Heart left ventricle (tissue), 16 donors: ENCODE results near the gene GJB5. TPM values are rescaled to one million over a fixed set of nuclear protein-coding genes. Genes with fewer than 3 reads are reported as not detected.
A peak's percentile ranks its signal among the peaks of the same experiment; 100 is the strongest.

Source experiments
- ATAC-seq, 4 donors: fragments of 200-7000 bp; cut with Tn5 transposase; one replicate each; pipeline ENCODE4 v1.9.1; 2020 to 2022; ENCODE audit warnings: moderate library complexity in 4 of 4, mild to moderate bottlenecking in 3 of 4, moderate number of reproducible peaks in 1 of 4
- DNase-seq, 5 donors: peaks; one replicate each; pipeline ENCODE4 v3.0.0-alpha.2; 2020
- H3K27ac ChIP-seq, 12 donors: fragments of 200-600 bp; sonication (generic) in 4 of 12; one replicate each; pipeline versions ENCODE4 v1.5.0 to v1.8.0; 2016 to 2022; ENCODE audit warnings: mild to moderate bottlenecking in 2 of 12
- H3K27me3 ChIP-seq, 9 donors: fragments of 200-600 bp; sonication (generic) in 2 of 9; one replicate each; pipeline versions ENCODE4 v1.5.1 to v1.8.0; 2016 to 2022; ENCODE audit warnings: mild to moderate bottlenecking in 3 of 9
- H3K36me3 ChIP-seq, 9 donors: fragments of 200-600 bp; sonication (generic) in 2 of 9; one replicate each; pipeline versions ENCODE4 v1.5.0 to v1.8.0; 2018 to 2022; ENCODE audit warnings: mild to moderate bottlenecking in 2 of 9
- H3K4me1 ChIP-seq, 12 donors: fragments of 200-600 bp; sonication (generic) in 4 of 12; one replicate each; pipeline versions ENCODE4 v1.5.0 to v1.8.0; 2016 to 2022; ENCODE audit warnings: mild to moderate bottlenecking in 3 of 12
- H3K4me3 ChIP-seq, 12 donors: fragments of 200-600 bp; sonication (generic) in 4 of 12; one replicate each; pipeline versions ENCODE4 v1.5.0 to v1.8.0; 2017 to 2022; ENCODE audit warnings: mild to moderate bottlenecking in 9 of 12, moderate library complexity in 4 of 12
- H3K9me3 ChIP-seq, 12 donors: fragments of 200-600 bp; sonication (generic) in 4 of 12; one replicate each; pipeline versions ENCODE4 v1.5.0 to v1.8.0; 2016 to 2022; ENCODE audit warnings: mild to moderate bottlenecking in 1 of 12
- POLR2A ChIP-seq, 2 donors: fragments of 450-650 bp; IDR thresholded peaks; one replicate each; pipeline ENCODE4 v1.6.1; 2017; ENCODE audit warnings: antibody characterized with exemption in 2 of 2, mild to moderate bottlenecking in 2 of 2, moderate library complexity in 2 of 2
- WGBS, 4 donors: extraction: QIAGEN DNeasy Blood & Tissue Kit in 2 of 4; methylation state at CpG; one replicate each; pipeline versions ENCODE4 v1.1.5 to v1.1.7; 2013 to 2018; 5-methylcytosine and 5-hydroxymethylcytosine counted together
- intact Hi-C, 10 donors: fragments of 100-400 bp; cut with DNase I; formaldehyde crosslinking; loops; one replicate each; pipeline versions ENCODE4 v1.11.1 to v1.14.2; 2022
- polyA plus RNA-seq, 2 donors: library from polyadenylated mRNA; stranded (reverse); fragments of 200-250 nt; gene quantifications; one replicate each; pipeline ENCODE4 v1.2.3, GENCODE V29; 2013
- total RNA-seq, 9 donors: library from RNA; depleted of rRNA in 2 of 9; stranded (reverse); fragments of >200 nt in 2 of 9; fragmentation: NEBNext Ultra II Directional in 3 of 9; extraction: Animal tissue kit (Norgen Biotek cat#: 25700) in 3 of 9; gene quantifications; one replicate each; pipeline versions ENCODE4 v1.1.0 to v1.2.4, GENCODE V29; 2016 to 2023
- TF ChIP-seq, protein P1 (sequence below), 12 donors: fragments of 200-600 bp; sonication (generic) in 4 of 12; IDR thresholded peaks; one replicate each; pipeline versions ENCODE4 v1.5.0 to v1.8.0; 2018 to 2022; ENCODE audit warnings: antibody characterized with exemption in 12 of 12, mild to moderate bottlenecking in 5 of 12
- donor health status: ischemic (EF 13 %, LVEDD 7.1; RV severe dilation, severe dysfunction).
- donor health status: healthy with polysubstance abuse.
- donor health status: DM: no; HTN: yes; CAD: no.
- donor health status: DM: no; HTN: no; CAD: no.
- donor health status: ischemic (EF 25% LVEDD 6.9; RV normal size, moderate dysfunction).
- donor health status: ischemic (EF 25% LVEDD 5.7; RV mildly dilated, moderate dysfunction).
- donor health status: healthy.
- donor health status: DM: yes; HTN: yes; CAD: no.
- donor health status: ischemic (EF 35%, LVEDD 5.7; RV mildly dilated, moderate dysfunction).
- donor health status: nonischemic (EF 11% LVEDD 7.7; RV severe dilation, severe dysfunction).
- donor health status: DM: yes; HTN: yes; CAD: no.
- donor health status: PGD.
- donor health status: ischemic (EF 29% LVEDD 5.4; RV normal size, mild dysfunction).
- donor health status: nonischemic (EF 23%, LVEDD 6.1; RV moderate dilation, normal function).

The GJB5 gene
- total and polyA plus RNA-seq, 11 donors: not detected

DNA sequence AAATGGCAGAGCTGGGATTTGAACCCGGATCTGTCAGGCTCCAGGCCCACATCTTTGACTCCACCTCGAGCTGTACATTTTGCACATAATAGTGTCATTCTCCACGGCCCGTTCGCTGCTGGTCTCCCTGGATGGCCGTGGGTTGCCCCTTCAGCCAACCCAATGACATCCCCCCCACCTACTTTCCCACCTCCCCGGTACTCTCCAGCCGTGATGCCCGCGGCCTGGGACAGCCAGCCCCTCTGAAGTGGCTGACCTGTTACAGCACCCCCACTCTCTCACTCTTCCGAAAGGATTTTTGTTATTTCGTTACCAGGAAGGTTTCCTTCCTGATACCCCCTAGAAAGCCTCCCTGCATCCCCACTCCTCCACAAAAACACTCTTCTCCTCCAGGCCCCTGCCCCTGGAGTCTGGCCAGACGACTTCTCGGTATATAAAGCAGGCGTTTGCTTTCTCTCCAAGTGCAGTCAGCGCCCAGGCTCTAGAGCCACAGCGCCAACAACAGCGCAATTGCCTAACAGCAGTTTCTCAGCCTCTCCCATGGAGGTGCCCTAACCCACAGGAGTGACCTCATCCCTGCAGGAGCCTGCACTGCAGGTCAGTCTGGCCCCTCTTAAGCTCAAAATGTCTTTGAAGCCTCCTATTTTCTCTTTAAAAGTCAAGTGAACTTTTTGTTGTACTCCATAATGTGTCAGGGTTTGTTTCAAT, 14.5 kb upstream of the GJB5 start:
- 33 to 48% (median 41%) methylated on average over 18 of the region's 18 CpGs for WGBS, 4 donors
- ATAC-seq (no peak), DNase-seq (no peak)
- Histone ChIP-seq H3K4me1 (no peaks in the 10 kb centered on the region), H3K36me3 (no peaks in the 10 kb centered on the region), H3K9me3 (no peaks in the 10 kb centered on the region), H3K27ac (no peak overlapping the region), H3K27me3 (peaks cover 0 to 29% (median 0%) of the 10 kb centered on the region in 9 donors), H3K4me3 (no peak overlapping the region)
- intact Hi-C loops: loop anchor here in 9 of 10 donors (2.0 to 10.0 kb wide), 12 partner anchors 278 to 1108 kb away; no protein-coding TSS in a partner anchor
- TF ChIP-seq POLR2A (IDR thresholded peaks at IDR 0.05): no peak
- TF ChIP-seq, protein P1, sequence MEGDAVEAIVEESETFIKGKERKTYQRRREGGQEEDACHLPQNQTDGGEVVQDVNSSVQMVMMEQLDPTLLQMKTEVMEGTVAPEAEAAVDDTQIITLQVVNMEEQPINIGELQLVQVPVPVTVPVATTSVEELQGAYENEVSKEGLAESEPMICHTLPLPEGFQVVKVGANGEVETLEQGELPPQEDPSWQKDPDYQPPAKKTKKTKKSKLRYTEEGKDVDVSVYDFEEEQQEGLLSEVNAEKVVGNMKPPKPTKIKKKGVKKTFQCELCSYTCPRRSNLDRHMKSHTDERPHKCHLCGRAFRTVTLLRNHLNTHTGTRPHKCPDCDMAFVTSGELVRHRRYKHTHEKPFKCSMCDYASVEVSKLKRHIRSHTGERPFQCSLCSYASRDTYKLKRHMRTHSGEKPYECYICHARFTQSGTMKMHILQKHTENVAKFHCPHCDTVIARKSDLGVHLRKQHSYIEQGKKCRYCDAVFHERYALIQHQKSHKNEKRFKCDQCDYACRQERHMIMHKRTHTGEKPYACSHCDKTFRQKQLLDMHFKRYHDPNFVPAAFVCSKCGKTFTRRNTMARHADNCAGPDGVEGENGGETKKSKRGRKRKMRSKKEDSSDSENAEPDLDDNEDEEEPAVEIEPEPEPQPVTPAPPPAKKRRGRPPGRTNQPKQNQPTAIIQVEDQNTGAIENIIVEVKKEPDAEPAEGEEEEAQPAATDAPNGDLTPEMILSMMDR (IDR thresholded peaks at IDR 0.05): no peak

- intact Hi-C loops: loop anchor here (1.0 to 10.0 kb wide), 13 partner anchors 280 to 1110 kb away; no protein-coding TSS in a partner anchor
- ATAC-seq: peak; percentile 81 to 96 (median 88)
- Histone ChIP-seq H3K27me3 (peaks cover 0 to 25% (median 5%) of the 10 kb centered on the region in 9 donors), H3K4me3 (no peak overlapping the region), H3K4me1 (no peaks in the 10 kb centered on the region), H3K27ac (no peak overlapping the region), H3K36me3 (no peaks in the 10 kb centered on the region), H3K9me3 (no peaks in the 10 kb centered on the region)
- DNase-seq: peak; percentile 66 to 86 (median 70)
- TF ChIP-seq, protein P1 (IDR thresholded peaks at IDR 0.05): peak; percentile 86 to 98 (median 94)
- no peak for TF ChIP-seq POLR2A (IDR thresholded peaks at IDR 0.05)
- 12 to 19% (median 15%) methylated on average over 8 to 16 of the region's 16 CpGs for WGBS, 4 donors
Measured at GRCh38 chr1:34742667-34743270, 12.1 kb upstream of the GJB5 start.

DNA sequence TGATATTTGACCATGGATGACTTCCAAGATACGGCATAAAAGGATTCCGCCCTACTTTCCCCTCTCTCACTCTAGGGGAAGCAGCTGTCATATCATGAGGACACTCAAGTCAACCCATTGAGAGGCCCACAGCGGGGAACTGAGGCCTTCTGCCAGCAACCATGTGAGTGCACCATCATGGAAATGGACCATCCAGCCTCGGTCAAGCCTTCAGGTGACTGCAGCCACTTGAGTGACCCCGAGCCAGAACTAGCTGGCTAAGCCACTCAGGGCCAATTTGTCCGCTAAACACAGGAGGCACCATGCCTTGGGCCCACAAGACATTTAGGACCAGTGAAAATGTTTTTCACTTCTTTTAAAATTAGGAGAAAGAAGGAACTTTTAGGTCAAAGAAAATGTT, 11.1 kb upstream of the GJB5 start:
- peaks cover 0 to 22% (median 5%) of the 10 kb centered on the region in 9 donors for H3K27me3 ChIP-seq
- no peak for ATAC-seq
- DNase-seq: no peak
- no peaks in the 10 kb centered on the region for H3K4me1 ChIP-seq
- intact Hi-C loops: loop anchor here (2.0 to 10.0 kb wide), 12 partner anchors 281 to 1111 kb away; no protein-coding TSS in a partner anchor
- TF ChIP-seq, protein P1 (IDR thresholded peaks at IDR 0.05): no peak
- TF ChIP-seq POLR2A (IDR thresholded peaks at IDR 0.05): no peak
- no peak overlapping the region for H3K4me3 ChIP-seq
- H3K36me3 ChIP-seq: no peaks in the 10 kb centered on the region
- no peaks in the 10 kb centered on the region for H3K9me3 ChIP-seq
- H3K27ac ChIP-seq: no peak overlapping the region
- WGBS, 4 donors: 74 to 79% (median 77%) methylated on average over 6 of the region's 6 CpGs

- Histone ChIP-seq H3K4me1 (no peaks in the 10 kb centered on the region), H3K36me3 (no peaks in the 10 kb centered on the region), H3K27me3 (peaks cover 0 to 24% (median 5%) of the 10 kb centered on the region in 9 donors), H3K27ac (no peak overlapping the region), H3K4me3 (no peak overlapping the region), H3K9me3 (no peaks in the 10 kb centered on the region)
- intact Hi-C loops: loop anchor here in 9 of 10 donors (5.0 to 10.0 kb wide), 11 partner anchors 283 to 1113 kb away; no protein-coding TSS in a partner anchor
- WGBS, 4 donors: 73 to 84% (median 77%) methylated on average over 3 of the region's 3 CpGs
- no peak for TF ChIP-seq POLR2A (IDR thresholded peaks at IDR 0.05)
- TF ChIP-seq, protein P1 (IDR thresholded peaks at IDR 0.05): no peak
- DNase-seq: no peak
- ATAC-seq: no peak
Measured at GRCh38 chr1:34744851-34745250, 10.0 kb upstream of the GJB5 start.
